ENCODE measurements around the gene MMRN1.

Gene MMRN1

DNA sequence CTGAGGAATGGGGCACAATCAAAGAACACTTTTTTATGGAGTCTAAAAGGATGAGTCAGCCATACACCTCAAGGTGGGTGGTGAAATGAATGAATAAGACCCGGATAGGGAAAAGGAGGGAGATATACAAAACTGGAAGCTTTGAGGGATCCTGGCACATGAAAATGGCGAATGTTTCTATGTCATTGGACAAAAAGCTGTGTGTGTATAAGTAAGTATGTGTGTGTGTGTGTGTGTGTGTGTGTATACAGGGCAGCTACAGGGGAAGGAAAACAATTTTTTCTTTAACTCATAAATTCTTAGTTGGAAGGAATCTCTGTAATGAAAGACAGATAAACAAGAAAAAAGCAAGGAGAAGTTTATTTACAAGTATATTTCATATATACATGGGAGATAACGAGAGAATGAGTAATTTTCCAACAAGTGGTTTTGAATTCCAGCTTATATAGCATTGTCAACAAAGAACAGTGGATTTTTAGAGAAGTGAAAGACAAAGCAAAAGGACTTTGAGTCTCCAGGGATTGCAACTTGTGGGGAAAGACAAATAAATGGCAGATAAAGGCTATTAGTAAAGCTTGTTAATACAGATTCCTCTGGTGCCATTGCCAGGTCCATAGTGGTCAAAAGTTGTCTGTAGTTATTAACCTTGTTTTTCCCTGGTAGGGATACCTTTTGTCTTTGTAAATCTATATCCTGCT lies 99.7 kb downstream of the MMRN1 start:
- DNase-seq (ENCODE audit: low read depth in 2 of 2, low spot score in 1 of 2) = no peak

GRCh38 chr4:89995006-89995405 lies 100.4 kb downstream of the MMRN1 start:
- no peak for DNase-seq (ENCODE audit: low read depth in 2 of 2, low spot score in 1 of 2)

DNA sequence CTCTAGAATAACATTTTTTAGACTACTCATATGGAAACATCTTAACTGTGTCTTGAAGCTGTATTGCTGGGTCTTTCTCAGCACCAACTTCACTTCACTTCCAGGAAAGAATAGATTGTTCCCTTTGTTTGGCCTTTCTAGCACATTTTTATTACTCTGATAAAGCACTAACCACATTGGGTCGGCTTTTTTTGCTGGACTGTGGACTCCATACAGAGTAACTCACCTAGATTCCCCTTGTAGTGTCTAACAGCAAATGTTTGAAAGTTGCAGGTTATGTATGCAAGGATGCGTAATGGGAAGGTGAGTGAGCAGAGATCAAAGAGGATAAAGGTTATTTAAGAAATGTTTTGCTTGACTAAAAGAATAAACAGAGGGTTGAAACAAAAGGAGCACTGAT lies 101.2 kb downstream of the MMRN1 start:
- no peak for DNase-seq (ENCODE audit: low read depth in 2 of 2, low spot score in 1 of 2)

GRCh38 chr4:89997171-89997704 lies 102.6 kb downstream of the MMRN1 start:
- DNase-seq (ENCODE audit: low read depth in 2 of 2, low spot score in 1 of 2) = no peak

DNA sequence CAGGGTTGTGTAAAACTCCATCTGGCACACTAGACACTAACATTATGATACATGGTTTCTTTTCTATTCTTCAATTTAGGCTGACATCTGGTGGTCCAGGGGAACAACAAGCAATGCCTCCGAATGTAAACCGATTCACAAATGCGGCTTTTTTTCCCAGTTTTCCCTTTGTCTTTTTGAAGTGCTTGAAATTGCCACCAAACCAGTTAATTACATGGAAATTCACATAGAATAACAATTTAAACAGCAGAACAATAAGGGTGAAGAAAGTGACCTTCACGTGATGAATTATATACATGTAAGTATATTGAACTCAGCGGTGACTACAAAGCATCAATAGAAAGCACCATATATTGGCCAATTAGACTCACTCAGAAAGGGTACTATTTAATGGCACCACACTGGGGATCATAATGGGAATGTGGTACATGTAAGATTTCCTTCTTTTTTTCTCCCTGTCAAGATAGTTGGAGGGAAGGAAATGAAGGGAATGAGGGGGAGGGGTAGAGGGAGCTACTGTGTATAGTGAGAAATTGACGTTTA lies 103.9 kb downstream of the MMRN1 start:
- DNase-seq (ENCODE audit: low read depth in 2 of 2, low spot score in 1 of 2) = no peak

GRCh38 chr4:90001023-90001422 lies 106.4 kb downstream of the MMRN1 start:
- no peak for DNase-seq (ENCODE audit: low read depth in 2 of 2, low spot score in 1 of 2)

- DNase-seq (ENCODE audit: low read depth in 2 of 2, low spot score in 1 of 2) = no peak
Measured at GRCh38 chr4:90002441-90003062, 107.9 kb downstream of the MMRN1 start.
